Measurements from ENCODE around the gene SULT1C2.
A peak's percentile ranks its signal among the peaks of the same experiment; 100 is the strongest.

The SULT1C2 gene

GRCh38 chr2:108260773-108261172 is 27.9 kb upstream of the SULT1C2 start:
- TF ChIP-seq CTCF (conservative IDR thresholded peaks at IDR 0.05) = no peak
- H3K27ac ChIP-seq = no peak overlapping the region

GRCh38 chr2:108262036-108262435 is 26.7 kb upstream of the SULT1C2 start:
- TF ChIP-seq CTCF (conservative IDR thresholded peaks at IDR 0.05) = no peak
- H3K27ac ChIP-seq = no peak overlapping the region

GRCh38 chr2:108263401-108263800 is 25.3 kb upstream of the SULT1C2 start:
- peak overlapping the region; percentile 61 for H3K27ac ChIP-seq
- TF ChIP-seq CTCF (conservative IDR thresholded peaks at IDR 0.05) = no peak

- no peak overlapping the region for H3K27ac ChIP-seq
- TF ChIP-seq CTCF (conservative IDR thresholded peaks at IDR 0.05) = no peak
These were observed 22.5 kb upstream of the SULT1C2 start for GRCh38 chr2:108266218-108266617.

- TF ChIP-seq CTCF (conservative IDR thresholded peaks at IDR 0.05) = no peak
- no peak overlapping the region for H3K27ac ChIP-seq
These were observed 21.6 kb upstream of the SULT1C2 start for GRCh38 chr2:108267101-108267500.

- H3K27ac ChIP-seq = no peak overlapping the region
- TF ChIP-seq CTCF (conservative IDR thresholded peaks at IDR 0.05) = no peak
These were observed 20.7 kb upstream of the SULT1C2 start for GRCh38 chr2:108268001-108268400.

GRCh38 chr2:108270346-108270745 is 18.3 kb upstream of the SULT1C2 start:
- peak overlapping the region; percentile 93; the same call in 1 of the 2 replicates for H3K27ac ChIP-seq
- TF ChIP-seq CTCF (conservative IDR thresholded peaks at IDR 0.05) = no peak
